PC-9 (cell line): ENCODE measurements around the gene ATRNL1. TPM values are rescaled to one million over a fixed set of nuclear protein-coding genes. Genes with fewer than 3 reads are reported as not detected.
"Not testable (repeated sequence)": the region's sequence is repeated elsewhere in the genome, so short reads cannot be mapped to it uniquely, and the experiment has no call there.

Experiments
- BruUV-seq: library from RNA; stranded (reverse); fragments of 400-500 nt; replicated peaks from 2 replicates; lab custom pipeline; 2021; lab: Mats Ljungman, UMichigan
- CTCF ChIA-PET: fragments of 300-600 bp; sonication (Branson Sonifier 250); formaldehyde crosslinking; loops from one replicate; lab custom pipeline; 2022; ENCODE audit warnings: antibody characterized with exemption; lab: Charles Lee
- POLR2A ChIA-PET: fragments of 300-600 bp; sonication (Branson Sonifier 250); formaldehyde crosslinking; loops from one replicate; lab custom pipeline; 2022; ENCODE audit warnings: antibody characterized with exemption; ENCODE audit not compliant: unreplicated experiment; lab: Charles Lee
- DNase-seq, 2 experiments: peaks; one replicate each; pipeline versions ENCODE4 v3.0.0 to v3.0.0-alpha.2; 2015 to 2022; ENCODE audit warnings: mixed read lengths in 1 of 2
- H2AFZ ChIP-seq: fragments of 200-600 bp; sonication (generic); 2 replicates; pipeline ENCODE4 v1.8.1; 2017; ENCODE audit warnings: antibody characterized with exemption
- H3F3A ChIP-seq: fragments of 200-600 bp; sonication (generic); 2 replicates; pipeline ENCODE4 v1.8.1; 2017; ENCODE audit warnings: antibody characterized with exemption, mild to moderate bottlenecking, low read depth; ENCODE audit not compliant: insufficient read depth
- H3K27ac ChIP-seq: fragments of 200-600 bp; sonication (generic); 2 replicates; pipeline ENCODE4 v1.6.1; 2016; ENCODE audit warnings: mixed run types
- H3K27me3 ChIP-seq: fragments of 200-600 bp; sonication (generic); 2 replicates; pipeline ENCODE4 v1.6.1; 2016; ENCODE audit warnings: low read depth, mixed run types; ENCODE audit not compliant: insufficient read depth
- H3K36me3 ChIP-seq: fragments of 200-600 bp; sonication (generic); 2 replicates; pipeline ENCODE4 v1.6.1; 2016; ENCODE audit warnings: low read depth, mixed run types
- H3K4me1 ChIP-seq: fragments of 200-600 bp; sonication (generic); replicated peaks from 2 replicates; pipeline ENCODE4 v1.6.1; 2016; ENCODE audit warnings: mixed run types; ENCODE audit not compliant: insufficient read depth
- H3K4me2 ChIP-seq: fragments of 200-600 bp; sonication (generic); 2 replicates; pipeline ENCODE4 v1.6.1; 2017; ENCODE audit warnings: mixed run types
- H3K4me3 ChIP-seq: fragments of 200-600 bp; sonication (generic); 2 replicates; pipeline ENCODE4 v1.6.1; 2016; ENCODE audit warnings: mixed run types
- H3K79me2 ChIP-seq: fragments of 200-600 bp; sonication (generic); 2 replicates; pipeline ENCODE4 v1.6.1; 2017; ENCODE audit warnings: low read depth, mixed run types
- H3K9me2 ChIP-seq: fragments of 200-600 bp; sonication (generic); 2 replicates; pipeline ENCODE4 v1.8.1; 2017; ENCODE audit warnings: mild to moderate bottlenecking; ENCODE audit not compliant: insufficient read depth
- H3K9me3 ChIP-seq: fragments of 200-600 bp; sonication (generic); 2 replicates; pipeline ENCODE4 v1.8.1; 2016; ENCODE audit warnings: low read depth; ENCODE audit not compliant: insufficient read depth
- H4K20me1 ChIP-seq: fragments of 200-600 bp; sonication (generic); 2 replicates; pipeline ENCODE4 v1.8.1; 2017; ENCODE audit not compliant: insufficient read depth
- CTCF ChIP-seq: fragments of 200-600 bp; sonication (generic); conservative IDR thresholded peaks from 2 replicates; pipeline ENCODE4 v1.6.1; 2017; ENCODE audit warnings: mixed run types, antibody characterized with exemption, mild to moderate bottlenecking, moderate library complexity
- EZH2 ChIP-seq: fragments of 200-600 bp; sonication (generic); IDR thresholded peaks from 2 replicates; pipeline ENCODE4 v1.8.0; 2017; ENCODE audit warnings: antibody characterized with exemption, low read depth
- intact Hi-C: fragments of 100-400 bp; cut with micrococcal nuclease; formaldehyde crosslinking; loops from one replicate; pipeline ENCODE4 v1.10.0; 2022; ENCODE audit not compliant: unreplicated experiment
- total RNA-seq: library from RNA; stranded (reverse); gene quantifications from 2 replicates; pipeline ENCODE4 v1.2.3, GENCODE V29; 2021

The ATRNL1 gene
- total RNA-seq, 1 experiment from 2014 or later, result not detected

GRCh38 chr10:115328331-115328730, 235.2 kb downstream of the ATRNL1 start:
- no peaks in the 10 kb centered on the region for H3K79me2 ChIP-seq
- H3K9me2 ChIP-seq, result no peaks in the 10 kb centered on the region
- no peaks in the 10 kb centered on the region for H3K36me3 ChIP-seq
- H3K4me1 ChIP-seq, result no peaks in the 10 kb centered on the region
- H3K27ac ChIP-seq, result no peak overlapping the region
- H3K9me3 ChIP-seq, result no peaks in the 10 kb centered on the region
- no peaks in the 10 kb centered on the region for H3F3A ChIP-seq
- ChIA-PET POLR2A (no interaction called here), CTCF (no interaction called here)
- TF ChIP-seq EZH2 (no peak), CTCF (no peak)
- H2AFZ ChIP-seq, result no peak overlapping the region
- H3K4me3 ChIP-seq, result no peak overlapping the region
- no peaks in the 10 kb centered on the region for H4K20me1 ChIP-seq
- no peak overlapping the region for H3K4me2 ChIP-seq
- intact Hi-C loops, result no loop called here
- no peak for DNase-seq
- no TSS peak for BruUV-seq
- no peaks in the 10 kb centered on the region for H3K27me3 ChIP-seq

GRCh38 chr10:115335366-115335765, 242.2 kb downstream of the ATRNL1 start:
- H3K9me2 ChIP-seq, result no peaks in the 10 kb centered on the region
- H3K36me3 ChIP-seq, result no peaks in the 10 kb centered on the region
- no peak overlapping the region for H3K4me2 ChIP-seq
- no peak overlapping the region for H3K4me3 ChIP-seq
- no peaks in the 10 kb centered on the region for H3K4me1 ChIP-seq
- no peaks in the 10 kb centered on the region for H3K9me3 ChIP-seq
- no peak for TF ChIP-seq EZH2
- TF ChIP-seq CTCF, result no peak
- CTCF ChIA-PET, result no interaction called here
- H3K27me3 ChIP-seq, result no peaks in the 10 kb centered on the region
- POLR2A ChIA-PET, result no interaction called here
- no peaks in the 10 kb centered on the region for H4K20me1 ChIP-seq
- no peaks in the 10 kb centered on the region for H3F3A ChIP-seq
- DNase-seq, result no peak
- intact Hi-C loops, result no loop called here
- no peak overlapping the region for H3K27ac ChIP-seq
- BruUV-seq, result no TSS peak
- no peak overlapping the region for H2AFZ ChIP-seq
- H3K79me2 ChIP-seq, result no peaks in the 10 kb centered on the region

GRCh38 chr10:115355162-115355760, 262.1 kb downstream of the ATRNL1 start:
- no TSS peak for BruUV-seq
- ChIA-PET CTCF (no interaction called here), POLR2A (no interaction called here)
- Histone ChIP-seq H3F3A (no peaks in the 10 kb centered on the region), H3K9me2 (no peaks in the 10 kb centered on the region), H3K36me3 (no peaks in the 10 kb centered on the region), H3K27me3 (no peaks in the 10 kb centered on the region), H3K4me2 (no peak overlapping the region), H3K9me3 (no peaks in the 10 kb centered on the region), H3K4me1 (no peaks in the 10 kb centered on the region), H4K20me1 (no peaks in the 10 kb centered on the region), H3K79me2 (no peaks in the 10 kb centered on the region), H2AFZ (no peak overlapping the region), H3K4me3 (no peak overlapping the region), H3K27ac (no peak overlapping the region)
- TF ChIP-seq CTCF (peak; percentile 73), EZH2 (no peak)
- peak in 1 of 2 experiments; percentile 20 for DNase-seq
- intact Hi-C loops, result loop anchor here (1.0 to 10.0 kb wide), 4 partner anchors 934 to 1820 kb away; no protein-coding TSS in a partner anchor

GRCh38 chr10:115367920-115368319, 274.8 kb downstream of the ATRNL1 start:
- CTCF ChIA-PET, intact Hi-C loops, POLR2A ChIA-PET: not testable (repeated sequence)

More at GRCh38 chr10:115367920-115368319, 274.8 kb downstream of the ATRNL1 start:
- H3K9me3 ChIP-seq, H3K9me2 ChIP-seq, H3K36me3 ChIP-seq, H3K4me1 ChIP-seq, BruUV-seq, H3K27ac ChIP-seq, H2AFZ ChIP-seq, H3K4me2 ChIP-seq, H3K79me2 ChIP-seq, DNase-seq, H4K20me1 ChIP-seq, H3F3A ChIP-seq, H3K27me3 ChIP-seq, H3K4me3 ChIP-seq: not testable (repeated sequence)
